ENCODE data around the gene MDFIC.
"Not testable (repeated sequence)": the region's sequence is repeated elsewhere in the genome, so short reads cannot be mapped to it uniquely, and the experiment has no call there.

The MDFIC gene

DNA sequence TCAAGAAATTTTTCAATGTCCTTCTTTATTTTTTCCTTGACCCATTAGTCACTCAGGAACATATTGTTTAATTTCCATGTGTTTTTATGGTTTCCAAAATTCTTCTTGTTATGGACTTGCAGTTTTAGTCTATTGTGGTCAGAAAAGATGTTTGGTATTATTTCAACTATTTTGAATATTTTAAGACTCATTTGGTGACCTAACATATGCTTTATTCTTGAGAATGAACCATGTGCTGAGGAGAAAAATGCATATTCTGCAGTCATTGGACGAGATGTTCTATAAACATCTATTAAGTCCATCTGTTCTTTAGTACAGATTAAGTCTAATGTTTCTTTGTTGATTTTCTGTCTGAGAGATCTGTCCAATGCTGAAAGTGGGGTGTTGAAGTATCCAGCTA lies 42.3 kb upstream of the MDFIC start:
- no peaks in the 10 kb centered on the region for H3K27me3 ChIP-seq (replicated peaks; ENCODE audit: insufficient read depth, low read length)
- H3K4me1 ChIP-seq (ENCODE audit: low read length), result no peaks in the 10 kb centered on the region
- H2AFZ ChIP-seq (ENCODE audit: low read length), result no peak overlapping the region
- no peak for DNase-seq
- H3K4me3 ChIP-seq (ENCODE audit: low read length), result no peak overlapping the region
- no peaks in the 10 kb centered on the region for H4K20me1 ChIP-seq (ENCODE audit: insufficient read depth, low read length)
- no peaks in the 10 kb centered on the region for H3K9me2 ChIP-seq (replicated peaks; ENCODE audit: insufficient read depth, low read length)
- no peaks in the 10 kb centered on the region for H3F3A ChIP-seq (ENCODE audit: insufficient read depth, low read length)
- H3K4me2 ChIP-seq (ENCODE audit: low read depth, low read length), result no peak overlapping the region
- H3K79me2 ChIP-seq (ENCODE audit: low read length), result no peaks in the 10 kb centered on the region
- TF ChIP-seq EZH2 (optimal IDR thresholded peaks at IDR 0.05; ENCODE audit: low read depth, low read length), result no peak
- TF ChIP-seq EZH2phosphoT487 (IDR thresholded peaks at IDR 0.05; ENCODE audit: low read length), result no peak
- TF ChIP-seq, protein P1, sequence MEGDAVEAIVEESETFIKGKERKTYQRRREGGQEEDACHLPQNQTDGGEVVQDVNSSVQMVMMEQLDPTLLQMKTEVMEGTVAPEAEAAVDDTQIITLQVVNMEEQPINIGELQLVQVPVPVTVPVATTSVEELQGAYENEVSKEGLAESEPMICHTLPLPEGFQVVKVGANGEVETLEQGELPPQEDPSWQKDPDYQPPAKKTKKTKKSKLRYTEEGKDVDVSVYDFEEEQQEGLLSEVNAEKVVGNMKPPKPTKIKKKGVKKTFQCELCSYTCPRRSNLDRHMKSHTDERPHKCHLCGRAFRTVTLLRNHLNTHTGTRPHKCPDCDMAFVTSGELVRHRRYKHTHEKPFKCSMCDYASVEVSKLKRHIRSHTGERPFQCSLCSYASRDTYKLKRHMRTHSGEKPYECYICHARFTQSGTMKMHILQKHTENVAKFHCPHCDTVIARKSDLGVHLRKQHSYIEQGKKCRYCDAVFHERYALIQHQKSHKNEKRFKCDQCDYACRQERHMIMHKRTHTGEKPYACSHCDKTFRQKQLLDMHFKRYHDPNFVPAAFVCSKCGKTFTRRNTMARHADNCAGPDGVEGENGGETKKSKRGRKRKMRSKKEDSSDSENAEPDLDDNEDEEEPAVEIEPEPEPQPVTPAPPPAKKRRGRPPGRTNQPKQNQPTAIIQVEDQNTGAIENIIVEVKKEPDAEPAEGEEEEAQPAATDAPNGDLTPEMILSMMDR (IDR thresholded peaks at IDR 0.05; ENCODE audit: low read length), result no peak
- no peak overlapping the region for H3K27ac ChIP-seq (ENCODE audit: low read length)
- no peaks in the 10 kb centered on the region for H3K9me3 ChIP-seq (replicated peaks; ENCODE audit: insufficient read depth, low read length)
- H3K36me3 ChIP-seq (replicated peaks; ENCODE audit: insufficient read depth, low read length), result no peaks in the 10 kb centered on the region
- H3K9ac ChIP-seq (ENCODE audit: low read length), result no peak overlapping the region

GRCh38 chr7:114885836-114886235 lies 36.1 kb upstream of the MDFIC start:
- Histone ChIP-seq H3F3A (ENCODE audit: insufficient read depth, low read length) (no peaks in the 10 kb centered on the region), H3K9me2 (replicated peaks; ENCODE audit: insufficient read depth, low read length) (no peaks in the 10 kb centered on the region), H3K9me3 (replicated peaks; ENCODE audit: insufficient read depth, low read length) (no peaks in the 10 kb centered on the region), H3K27me3 (replicated peaks; ENCODE audit: insufficient read depth, low read length) (no peaks in the 10 kb centered on the region), H4K20me1 (ENCODE audit: insufficient read depth, low read length) (no peaks in the 10 kb centered on the region), H3K27ac (ENCODE audit: low read length) (no peak overlapping the region), H3K4me2 (ENCODE audit: low read depth, low read length) (no peak overlapping the region), H3K79me2 (ENCODE audit: low read length) (no peaks in the 10 kb centered on the region), H2AFZ (ENCODE audit: low read length) (no peak overlapping the region), H3K36me3 (replicated peaks; ENCODE audit: insufficient read depth, low read length) (no peaks in the 10 kb centered on the region), H3K4me3 (ENCODE audit: low read length) (no peak overlapping the region), H3K4me1 (ENCODE audit: low read length) (no peaks in the 10 kb centered on the region), H3K9ac (ENCODE audit: low read length) (no peak overlapping the region)
- DNase-seq, result no peak
- no peak for TF ChIP-seq EZH2phosphoT487 (IDR thresholded peaks at IDR 0.05; ENCODE audit: low read length)
- no peak for TF ChIP-seq EZH2 (optimal IDR thresholded peaks at IDR 0.05; ENCODE audit: low read depth, low read length)
- TF ChIP-seq, protein P1 (IDR thresholded peaks at IDR 0.05; ENCODE audit: low read length), result no peak

DNA sequence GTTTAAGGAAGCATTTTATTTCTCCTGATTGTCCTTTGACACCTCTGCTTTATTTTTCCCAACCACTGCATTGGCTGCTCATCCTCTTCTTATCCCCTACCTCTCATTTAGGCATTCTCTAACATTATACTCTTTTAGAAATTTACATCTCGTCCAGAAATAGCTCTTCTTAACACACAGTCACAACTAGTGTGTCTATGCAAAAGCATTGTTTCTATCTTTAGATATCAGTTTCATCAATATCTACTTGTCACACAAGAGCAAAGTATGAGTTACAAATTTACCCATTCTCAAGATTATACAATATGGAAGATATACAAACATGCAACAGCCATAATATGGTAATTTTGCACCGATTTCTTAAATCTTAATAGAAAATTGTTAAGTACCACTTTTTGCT lies 35.7 kb upstream of the MDFIC start:
- no peak overlapping the region for H3K4me3 ChIP-seq (ENCODE audit: low read length)
- H3K9ac ChIP-seq (ENCODE audit: low read length), result no peak overlapping the region
- H3K79me2 ChIP-seq (ENCODE audit: low read length), result no peaks in the 10 kb centered on the region
- no peaks in the 10 kb centered on the region for H3K36me3 ChIP-seq (replicated peaks; ENCODE audit: insufficient read depth, low read length)
- H3K27me3 ChIP-seq (replicated peaks; ENCODE audit: insufficient read depth, low read length), result no peaks in the 10 kb centered on the region
- no peak for DNase-seq
- no peak overlapping the region for H3K27ac ChIP-seq (ENCODE audit: low read length)
- TF ChIP-seq EZH2phosphoT487 (IDR thresholded peaks at IDR 0.05; ENCODE audit: low read length) (no peak), EZH2 (optimal IDR thresholded peaks at IDR 0.05; ENCODE audit: low read depth, low read length) (no peak)
- TF ChIP-seq, protein P1 (IDR thresholded peaks at IDR 0.05; ENCODE audit: low read length), result no peak
- no peaks in the 10 kb centered on the region for H3K9me2 ChIP-seq (replicated peaks; ENCODE audit: insufficient read depth, low read length)
- no peak overlapping the region for H3K4me2 ChIP-seq (ENCODE audit: low read depth, low read length)
- no peak overlapping the region for H2AFZ ChIP-seq (ENCODE audit: low read length)
- no peaks in the 10 kb centered on the region for H3F3A ChIP-seq (ENCODE audit: insufficient read depth, low read length)
- H3K4me1 ChIP-seq (ENCODE audit: low read length), result no peaks in the 10 kb centered on the region
- H4K20me1 ChIP-seq (ENCODE audit: insufficient read depth, low read length), result no peaks in the 10 kb centered on the region
- no peaks in the 10 kb centered on the region for H3K9me3 ChIP-seq (replicated peaks; ENCODE audit: insufficient read depth, low read length)

DNA sequence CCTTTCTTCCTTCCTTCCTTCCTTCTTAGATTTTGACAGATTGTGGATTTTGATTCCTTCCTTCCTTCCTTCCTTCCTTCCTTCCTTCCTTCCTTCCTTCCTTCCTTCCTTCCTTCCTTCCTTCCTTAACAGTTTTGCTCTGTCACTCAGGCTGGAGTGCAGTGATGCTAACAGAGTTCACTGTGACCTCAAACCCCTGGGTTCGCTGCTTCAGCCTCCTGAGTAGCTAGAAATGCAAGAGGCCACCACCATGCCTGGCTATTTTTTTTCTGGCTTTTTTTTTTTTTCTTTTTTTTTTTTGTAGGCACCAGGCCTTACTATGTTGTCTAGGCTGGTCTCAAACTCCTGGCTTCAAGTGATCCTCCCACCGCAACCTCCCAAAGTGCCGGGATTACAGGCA lies 32.8 kb upstream of the MDFIC start:
- H4K20me1 ChIP-seq (ENCODE audit: insufficient read depth, low read length); H3K9ac ChIP-seq (ENCODE audit: low read length); H3K9me2 ChIP-seq (replicated peaks; ENCODE audit: insufficient read depth, low read length); H3K27ac ChIP-seq (ENCODE audit: low read length); H2AFZ ChIP-seq (ENCODE audit: low read length); H3K4me1 ChIP-seq (ENCODE audit: low read length); H3K79me2 ChIP-seq (ENCODE audit: low read length); H3K36me3 ChIP-seq (replicated peaks; ENCODE audit: insufficient read depth, low read length); DNase-seq; H3F3A ChIP-seq (ENCODE audit: insufficient read depth, low read length); H3K4me2 ChIP-seq (ENCODE audit: low read depth, low read length); H3K9me3 ChIP-seq (replicated peaks; ENCODE audit: insufficient read depth, low read length); H3K4me3 ChIP-seq (ENCODE audit: low read length); H3K27me3 ChIP-seq (replicated peaks; ENCODE audit: insufficient read depth, low read length): not testable (repeated sequence)

Data from MM.1S (cell line).